HTR-8/SVneo (cell line): Measurements from ENCODE around the gene PSD2.

Experiments
- DNase-seq: peaks from one replicate; pipeline ENCODE4 v3.0.0; 2011; ENCODE audit warnings: low spot score, mixed read lengths; ENCODE audit not compliant: insufficient read length
- FAIRE-seq: peaks from 2 replicates; lab custom pipeline; 2011; peaks lifted over from hg19 to GRCh38; lab: Jason Lieb, UNC

PSD2 gene

DNA sequence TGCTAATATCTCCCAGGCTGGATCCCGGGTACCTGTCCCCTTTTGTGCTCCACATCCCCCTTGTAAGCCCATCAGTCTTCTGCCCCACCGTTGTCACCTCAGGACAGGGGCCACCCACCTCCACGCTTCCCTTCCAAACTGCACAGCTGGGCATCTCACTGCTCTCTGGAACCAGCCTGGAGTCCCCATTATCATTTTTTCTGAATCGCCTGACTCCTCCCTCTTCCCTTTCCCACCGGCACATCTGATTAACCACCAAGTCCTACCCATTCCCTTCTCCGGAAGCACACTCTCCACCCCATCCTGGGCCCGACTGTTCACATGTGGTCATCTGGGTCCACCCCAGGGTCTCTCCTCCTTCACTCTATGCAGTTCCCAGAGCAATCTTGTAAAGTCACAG, 53.9 kb downstream of the PSD2 start:
- DNase-seq (no peak), FAIRE-seq (no peak)

DNA sequence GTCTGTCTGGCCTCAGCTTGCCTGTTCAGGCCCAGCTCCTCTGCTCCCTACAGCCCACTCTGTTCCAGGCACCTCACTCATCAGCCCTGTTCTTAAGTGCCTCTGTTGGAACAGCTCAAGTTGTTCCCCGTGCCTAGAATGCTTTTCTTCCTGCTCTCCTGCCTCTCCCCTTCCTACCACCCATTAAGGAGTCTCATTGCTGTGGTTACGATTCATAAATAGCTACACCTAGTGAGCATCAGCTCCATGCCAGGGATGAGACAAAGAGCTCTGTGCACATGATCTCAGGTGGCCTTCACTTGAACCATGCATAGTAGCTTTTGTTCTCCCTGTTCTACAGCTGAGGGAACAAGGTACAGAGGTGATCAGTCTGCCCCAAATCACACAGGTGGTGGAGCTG, 54.3 kb downstream of the PSD2 start:
- FAIRE-seq (peak; percentile 16), DNase-seq (no peak)

DNA sequence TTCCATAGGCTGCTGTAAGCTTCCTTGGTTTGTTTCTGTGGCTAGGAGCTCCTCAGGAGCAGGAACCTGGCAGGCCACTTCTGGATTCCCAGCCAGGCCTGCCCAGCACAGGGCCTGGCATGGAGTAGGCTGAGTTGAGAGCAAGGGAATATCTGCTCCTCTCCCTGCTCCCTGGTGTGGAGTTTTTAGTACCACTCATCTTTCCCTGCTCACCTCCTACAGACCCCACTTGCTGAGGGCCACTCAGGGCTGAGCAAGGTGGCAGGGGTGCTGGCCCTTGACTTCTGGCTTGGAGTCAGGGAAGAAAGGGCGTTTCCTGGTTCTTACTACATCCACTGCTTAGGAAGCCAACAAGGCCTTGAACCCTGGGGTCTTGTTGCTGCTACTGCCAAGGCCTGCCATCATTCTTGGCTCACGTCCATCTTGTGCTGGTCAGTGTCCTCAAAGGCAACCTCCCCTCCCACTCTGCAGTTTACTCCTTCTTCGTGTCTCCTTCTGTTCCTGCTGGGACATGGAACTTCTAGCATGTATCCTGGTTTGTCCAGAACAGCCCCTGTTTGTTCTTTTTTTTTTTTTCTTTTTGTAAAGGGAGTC, 54.9 kb downstream of the PSD2 start:
- FAIRE-seq (no peak), DNase-seq (no peak)

DNA sequence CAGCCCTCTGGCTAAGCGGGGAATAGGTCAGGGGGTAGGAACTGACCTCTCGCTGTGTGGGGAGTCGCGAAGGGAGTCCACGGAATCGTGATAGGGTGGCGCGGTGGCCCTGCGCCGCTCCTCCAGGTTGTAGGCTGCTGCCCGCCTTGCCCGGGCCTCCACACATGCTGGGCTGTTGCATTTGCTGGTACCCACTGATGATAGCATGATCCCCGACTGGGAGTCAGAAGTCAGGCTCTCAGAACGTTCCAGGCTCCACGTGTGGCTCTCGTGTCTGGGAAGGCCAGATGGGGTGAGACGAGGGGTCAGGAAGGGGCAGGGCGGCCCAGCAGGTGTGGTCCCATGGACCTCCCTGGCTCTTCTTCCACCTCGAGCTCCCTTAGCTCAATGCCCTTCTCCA, 56.0 kb downstream of the PSD2 start:
- FAIRE-seq (no peak), DNase-seq (no peak)

DNA sequence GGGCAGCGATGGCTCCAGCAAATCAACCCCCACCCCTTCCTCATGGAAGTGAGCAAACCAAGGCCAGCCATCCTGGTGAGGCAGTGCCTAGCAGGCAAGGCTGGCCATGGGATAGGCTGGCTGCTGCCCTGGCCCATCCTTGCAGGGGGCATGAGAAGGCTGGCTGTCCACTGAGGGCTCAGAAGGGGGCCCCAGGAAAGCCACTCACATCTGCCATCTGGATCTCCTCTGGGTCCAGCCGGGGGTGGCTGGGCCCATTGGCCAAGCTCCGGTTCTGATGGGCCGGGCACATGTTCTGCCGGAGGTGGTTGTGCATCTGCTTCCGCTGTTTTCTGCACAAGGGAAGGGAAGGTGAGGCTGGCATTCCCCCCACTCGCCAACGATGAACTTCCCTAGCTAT, 57.1 kb downstream of the PSD2 start:
- FAIRE-seq = no peak
- no peak for DNase-seq

DNA sequence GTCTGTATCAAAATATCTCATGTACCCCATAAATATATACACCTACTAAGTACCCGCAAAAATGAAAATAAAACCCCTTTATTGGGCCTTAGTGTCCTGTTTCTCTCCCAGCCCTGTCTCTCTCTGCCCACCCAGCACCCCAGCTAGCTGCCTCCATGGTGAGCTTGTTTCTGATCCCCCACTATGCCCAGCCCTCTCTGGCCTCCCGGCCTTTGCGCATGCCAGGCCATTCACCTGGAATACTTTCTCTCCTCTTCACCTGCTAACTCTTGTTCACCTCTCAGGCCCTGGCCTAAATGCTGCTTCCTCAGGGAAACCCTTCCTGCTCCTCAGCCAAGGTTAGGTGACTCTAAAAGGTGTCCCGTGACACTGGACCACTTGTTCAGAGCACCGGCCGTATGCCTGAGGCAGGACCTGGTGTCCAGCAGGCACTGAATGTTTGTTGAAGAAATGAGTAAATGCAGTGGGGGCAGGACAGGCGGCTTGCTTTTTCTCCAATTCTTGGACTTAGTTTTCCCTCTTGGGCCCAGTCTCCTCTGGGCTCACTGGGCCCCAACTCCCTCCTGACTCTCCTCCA, 58.5 kb downstream of the PSD2 start:
- FAIRE-seq (no peak), DNase-seq (no peak)

DNA sequence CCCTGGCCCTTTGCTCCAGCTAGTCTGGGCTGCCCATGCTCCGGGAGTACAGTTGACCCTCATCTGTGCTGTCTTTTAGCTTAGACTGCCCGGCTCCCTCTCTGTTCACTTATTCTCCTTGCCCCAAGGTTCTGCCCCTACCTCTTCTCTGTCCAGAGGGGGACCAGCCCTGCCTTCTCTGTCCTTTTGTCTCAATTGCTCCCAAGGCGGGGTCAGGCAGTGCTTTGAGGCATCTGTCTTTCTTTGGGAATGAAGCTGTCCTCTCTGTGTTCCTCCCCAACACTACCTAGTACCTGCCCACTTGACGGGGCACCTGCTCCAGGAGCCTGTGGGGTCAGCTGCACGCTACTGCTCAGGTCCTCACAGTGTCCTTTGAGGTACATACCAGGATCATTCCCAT, 59.3 kb downstream of the PSD2 start:
- DNase-seq (no peak), FAIRE-seq (no peak)

DNA sequence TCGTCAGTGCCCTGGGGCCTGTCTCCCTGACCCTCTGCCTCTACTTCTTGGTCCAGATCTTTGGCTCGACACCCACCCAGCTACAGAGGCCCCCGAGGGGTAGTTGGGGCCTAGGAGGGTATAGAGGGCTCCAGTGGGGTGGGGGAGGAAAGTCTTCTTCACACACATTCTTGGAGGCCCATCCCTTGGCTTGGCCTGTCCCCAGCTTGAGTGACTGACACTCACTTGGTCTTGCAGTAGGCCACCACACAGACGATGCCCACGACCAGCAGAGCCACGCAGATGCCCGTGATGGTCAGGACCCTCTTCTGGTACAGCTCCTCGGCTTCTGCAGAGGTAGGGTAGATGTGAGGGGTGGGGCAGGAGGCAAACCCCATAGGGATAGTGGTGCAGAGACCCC, 59.8 kb downstream of the PSD2 start:
- FAIRE-seq = no peak

DNA sequence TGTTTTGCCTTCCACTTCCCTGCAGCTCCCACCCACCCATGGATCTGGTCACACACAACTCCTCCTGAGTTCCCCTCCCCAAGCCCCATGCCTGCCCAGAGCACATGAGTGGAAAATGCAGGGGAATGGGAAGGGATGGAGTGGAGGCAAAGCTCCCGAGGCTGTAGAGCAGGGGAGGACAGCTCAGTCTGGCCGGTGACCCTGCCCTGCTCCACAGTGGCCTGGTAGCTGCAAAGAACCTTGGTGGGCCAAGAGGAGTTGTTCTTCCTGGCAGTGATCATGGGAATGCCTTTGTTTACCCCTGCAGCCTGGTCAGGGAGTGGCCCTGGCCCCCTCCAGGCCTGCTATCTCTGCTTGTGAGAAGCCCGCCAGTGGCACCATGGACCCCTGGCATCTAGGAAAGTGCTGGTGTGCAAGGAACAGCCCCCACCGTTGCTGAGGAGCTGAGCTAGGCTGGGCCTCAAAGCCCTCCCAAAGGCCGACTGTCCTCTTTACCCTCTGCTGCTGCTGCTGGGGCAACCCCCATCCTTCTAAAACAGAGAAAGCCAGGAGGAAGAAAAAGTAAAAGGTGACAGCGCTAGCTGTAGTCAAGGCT, 60.4 kb downstream of the PSD2 start:
- FAIRE-seq (no peak), DNase-seq (no peak)

More for the DNA sequence above, 59.8 kb downstream of the PSD2 start:
- DNase-seq = no peak

DNA sequence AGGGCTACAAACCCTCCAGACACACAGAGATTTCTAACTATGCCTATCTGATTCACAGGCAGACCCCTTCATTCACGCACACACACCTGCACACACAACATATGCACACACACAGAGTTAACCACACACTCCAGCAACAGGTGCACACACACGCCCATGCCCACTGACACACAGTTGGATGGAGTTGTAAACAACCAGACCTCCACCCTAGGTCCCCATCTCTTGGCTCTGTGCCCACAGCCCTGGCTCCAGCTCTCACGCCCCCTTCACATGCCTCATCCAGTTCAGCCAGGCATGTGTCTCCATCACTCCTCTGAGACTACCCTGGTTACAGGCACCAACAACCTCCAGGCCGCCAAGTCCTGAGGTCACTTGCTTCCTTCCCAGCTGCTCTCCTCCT, 61.1 kb downstream of the PSD2 start:
- DNase-seq (no peak), FAIRE-seq (no peak)

DNA sequence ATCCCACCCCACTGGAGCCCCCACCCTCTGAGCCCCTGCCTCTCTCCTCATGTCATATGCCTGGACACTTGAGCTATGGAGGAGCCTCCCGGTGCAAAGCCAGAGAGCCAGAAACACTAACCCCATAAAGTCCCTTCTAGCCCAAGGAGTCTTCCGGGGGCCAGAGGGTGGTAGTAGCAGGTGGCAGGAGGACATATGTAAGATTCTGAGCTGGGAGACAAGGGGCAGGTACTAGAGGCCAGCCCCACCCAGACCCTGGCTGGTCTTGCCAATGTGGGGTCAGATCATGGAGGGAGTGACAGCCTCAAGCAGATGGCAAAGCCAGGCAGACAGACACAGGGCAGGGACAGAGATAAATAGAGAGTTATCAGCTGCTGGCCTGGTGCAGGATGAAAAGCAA, 63.4 kb downstream of the PSD2 start:
- DNase-seq (no peak), FAIRE-seq (no peak)

DNA sequence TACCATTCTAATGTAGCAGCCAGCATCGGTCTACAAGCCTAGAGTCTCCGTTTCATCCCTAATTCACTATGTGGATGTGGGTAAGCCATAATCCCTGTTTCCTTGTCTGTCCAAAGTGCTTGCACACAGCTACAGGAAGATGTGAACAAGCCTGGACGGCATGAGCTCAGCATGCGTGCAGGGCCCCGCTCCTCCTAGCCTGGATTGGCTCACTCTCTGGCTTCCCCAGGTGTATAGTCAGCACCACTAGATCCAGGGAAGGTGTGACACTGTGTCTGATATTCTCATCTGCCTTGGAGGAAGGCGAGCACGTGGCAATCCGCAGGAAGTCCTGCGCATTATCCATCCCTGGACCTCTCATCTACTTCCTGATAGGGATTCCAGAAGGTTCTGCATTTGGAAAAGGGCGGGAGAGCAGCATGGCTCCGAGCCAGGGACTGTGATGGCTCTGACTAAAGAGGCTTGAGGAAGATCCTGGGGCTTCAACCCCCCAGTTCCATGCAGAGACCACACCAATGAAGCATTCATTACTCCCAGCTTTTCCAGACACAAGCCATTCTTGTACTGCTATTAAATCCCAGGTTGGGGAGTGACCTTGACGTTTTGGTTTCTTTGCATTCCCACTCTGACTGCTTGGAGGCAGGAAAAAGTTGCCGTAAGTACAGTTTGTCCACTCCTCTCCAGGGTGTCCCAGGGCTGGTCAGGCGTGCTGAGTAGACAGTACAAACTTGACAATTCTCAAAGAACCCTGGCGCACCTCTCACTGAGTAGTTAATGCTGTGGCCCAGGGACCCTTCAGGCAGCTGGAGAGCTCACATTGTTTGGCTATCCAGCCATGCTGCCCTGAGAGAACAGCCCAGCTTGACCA, 65.6 kb downstream of the PSD2 start:
- no peak for FAIRE-seq
- no peak for DNase-seq

DNA sequence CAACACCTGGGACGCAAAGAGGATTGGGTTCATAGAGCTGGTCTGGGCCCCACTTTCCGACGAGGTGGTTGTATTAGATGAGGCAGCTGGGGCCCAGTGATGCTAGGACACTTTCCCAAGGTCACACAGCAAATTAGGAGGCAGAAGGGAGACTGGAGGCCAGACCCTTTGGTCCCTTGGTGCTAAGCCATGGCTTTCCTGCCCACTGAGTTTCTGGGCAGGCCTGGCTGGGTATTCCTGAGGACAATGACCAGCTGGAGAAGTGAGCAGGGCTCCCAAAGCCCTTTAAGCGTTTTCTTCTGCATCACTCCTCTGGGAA, 66.2 kb downstream of the PSD2 start:
- FAIRE-seq (no peak), DNase-seq (no peak)

DNA sequence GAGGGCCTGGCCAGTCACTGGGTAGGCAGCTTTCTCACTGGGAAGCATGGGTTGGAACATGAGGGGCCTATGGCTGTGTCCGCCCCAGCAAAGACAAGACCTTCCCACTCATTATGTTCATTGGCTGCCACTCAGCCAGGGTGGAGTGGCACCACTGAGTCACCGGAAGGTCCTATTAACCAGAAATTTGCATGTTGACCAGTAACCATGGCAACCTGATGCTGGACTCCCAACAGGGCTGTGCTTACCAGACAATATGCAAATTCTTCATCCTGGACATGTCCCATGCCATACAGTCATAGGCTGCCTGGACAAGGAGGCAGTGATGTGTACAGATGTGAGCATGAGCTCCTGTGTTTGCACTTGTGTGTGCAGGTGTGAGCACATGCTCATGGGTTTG, 66.7 kb downstream of the PSD2 start:
- no peak for DNase-seq
- peak; percentile 42 for FAIRE-seq

DNA sequence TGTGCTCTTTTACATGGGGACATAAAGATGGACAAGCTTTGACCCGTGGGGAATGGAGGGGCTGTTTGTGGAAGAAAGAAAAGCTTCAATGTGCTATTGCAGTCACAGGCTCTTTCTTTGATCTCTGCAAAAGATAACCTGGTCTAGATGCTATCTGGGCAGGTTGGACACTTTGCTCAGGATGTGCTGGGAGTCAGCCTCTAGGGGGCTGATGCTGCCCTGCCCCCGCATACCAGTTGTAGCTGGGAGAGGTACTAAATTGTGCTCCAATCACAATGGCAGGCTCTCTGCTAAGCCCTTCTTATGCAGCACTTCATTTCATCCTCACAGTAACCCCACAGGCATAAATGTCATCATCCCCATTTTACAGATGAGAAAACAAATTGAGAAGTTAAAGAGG, 67.2 kb downstream of the PSD2 start:
- FAIRE-seq = no peak
- DNase-seq = no peak

DNA sequence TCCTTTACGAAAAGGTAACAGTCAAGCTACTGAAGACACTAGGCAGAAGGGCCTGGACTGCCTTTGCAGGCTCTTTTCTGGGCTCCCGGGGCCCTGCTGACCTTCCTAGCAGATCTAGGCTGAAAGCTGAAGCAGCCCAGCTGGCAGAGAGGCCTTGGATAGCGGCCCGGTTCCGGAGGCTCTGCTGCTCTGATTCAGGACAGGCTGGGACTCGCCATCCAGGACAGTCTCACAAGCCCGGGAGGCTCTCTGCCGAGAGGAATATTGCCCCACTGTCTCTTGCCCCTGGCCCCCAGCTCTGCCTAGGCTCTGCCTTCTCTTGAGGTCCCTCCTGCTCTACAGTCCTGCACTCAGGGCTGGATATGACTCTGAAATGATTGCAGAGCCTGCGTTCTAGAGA, 67.8 kb downstream of the PSD2 start:
- no peak for DNase-seq

DNA sequence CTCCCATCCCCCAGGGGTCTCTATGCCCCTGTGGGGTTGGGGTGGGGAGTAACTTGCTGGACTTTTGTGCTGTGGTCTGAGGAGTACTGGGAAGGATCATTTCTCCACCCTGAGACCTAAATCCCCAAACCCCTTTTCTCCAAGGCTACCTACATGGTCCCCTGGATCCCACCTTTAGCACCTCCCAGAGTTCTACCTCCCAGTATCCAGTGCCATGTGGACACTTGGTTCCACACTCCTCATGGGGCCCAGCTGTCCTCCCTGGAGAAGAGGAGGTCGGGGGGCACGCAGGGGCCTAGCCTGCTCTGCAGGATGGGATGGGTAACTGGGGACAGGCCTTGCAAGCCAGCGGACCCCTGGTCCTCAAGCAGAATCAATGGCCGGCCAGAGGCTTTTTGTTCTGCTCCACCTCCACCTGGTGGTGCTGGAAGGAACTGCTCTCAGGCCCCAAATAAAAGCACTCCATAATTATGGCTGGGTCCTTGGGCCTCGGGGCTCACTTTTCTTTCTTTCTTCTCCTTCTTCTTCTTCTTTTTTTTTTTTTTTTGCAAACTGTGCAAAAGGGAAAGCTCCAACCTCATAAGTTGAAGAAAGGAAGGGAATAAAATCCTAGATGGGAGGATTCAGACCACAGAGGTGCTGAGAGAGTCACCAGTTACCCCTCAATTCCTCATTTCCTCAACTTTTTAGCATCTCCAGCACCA, 68.4 kb downstream of the PSD2 start:
- peak; percentile 72 for DNase-seq

More for the DNA sequence above, 67.8 kb downstream of the PSD2 start:
- FAIRE-seq = no peak

DNA sequence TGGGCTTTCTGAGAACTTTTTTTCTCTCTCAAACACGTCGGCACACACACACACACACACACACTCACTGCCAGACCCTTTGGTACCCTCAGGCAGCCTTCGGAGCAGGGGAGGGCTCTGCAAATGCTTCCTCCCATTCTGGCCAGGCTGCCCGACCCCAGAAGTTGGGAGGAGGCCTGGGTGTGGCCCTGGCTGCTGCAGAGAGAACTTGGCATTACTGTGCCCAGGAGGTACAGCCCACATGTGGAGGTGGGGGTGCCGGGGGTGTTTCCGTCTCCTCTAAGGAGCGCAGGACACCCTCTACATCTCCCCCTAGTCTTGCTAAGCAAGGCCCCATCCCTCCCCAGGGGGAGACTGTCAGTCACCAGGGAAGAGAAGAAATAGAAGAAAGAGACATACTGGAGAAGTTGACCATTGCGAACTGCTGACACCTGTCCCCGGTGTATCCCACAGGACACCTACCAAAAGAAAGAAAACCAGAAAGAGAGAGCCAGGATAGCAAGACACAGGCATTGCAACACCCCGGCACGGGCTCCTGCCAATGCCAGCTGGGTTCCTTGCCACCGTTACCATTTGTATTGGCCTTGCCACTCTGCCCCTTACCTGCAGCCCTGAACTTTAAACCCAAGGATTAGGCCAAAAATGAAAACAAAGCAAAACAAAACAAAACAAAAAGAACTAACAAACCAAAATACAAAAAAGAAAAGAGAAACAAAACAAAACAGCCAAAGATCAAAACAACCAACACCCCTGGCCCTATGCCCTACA, 69.3 kb downstream of the PSD2 start:
- no peak for DNase-seq
- no peak for FAIRE-seq

More for the DNA sequence above, 68.4 kb downstream of the PSD2 start:
- FAIRE-seq = no peak

DNA sequence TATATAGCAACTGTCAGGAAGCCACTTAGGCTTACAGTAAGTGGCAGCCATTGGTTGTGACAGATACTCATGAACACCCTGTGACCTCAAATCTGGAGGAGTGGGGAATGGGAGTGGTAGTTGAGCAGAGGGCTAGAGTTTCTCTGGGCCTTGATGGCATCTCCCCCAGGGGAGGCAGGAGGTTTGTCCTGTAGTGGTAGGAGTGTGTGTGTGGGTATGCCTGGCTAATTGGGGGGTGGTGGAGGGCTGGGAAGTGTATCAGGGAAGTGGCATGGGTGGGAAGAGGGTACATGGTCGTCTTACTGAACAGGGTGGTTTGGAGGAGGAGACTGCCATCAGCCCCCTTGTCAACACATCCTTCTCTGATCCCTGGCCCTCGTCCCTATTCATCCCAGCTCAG, 71.5 kb downstream of the PSD2 start:
- FAIRE-seq = peak; percentile 64
- DNase-seq = no peak

DNA sequence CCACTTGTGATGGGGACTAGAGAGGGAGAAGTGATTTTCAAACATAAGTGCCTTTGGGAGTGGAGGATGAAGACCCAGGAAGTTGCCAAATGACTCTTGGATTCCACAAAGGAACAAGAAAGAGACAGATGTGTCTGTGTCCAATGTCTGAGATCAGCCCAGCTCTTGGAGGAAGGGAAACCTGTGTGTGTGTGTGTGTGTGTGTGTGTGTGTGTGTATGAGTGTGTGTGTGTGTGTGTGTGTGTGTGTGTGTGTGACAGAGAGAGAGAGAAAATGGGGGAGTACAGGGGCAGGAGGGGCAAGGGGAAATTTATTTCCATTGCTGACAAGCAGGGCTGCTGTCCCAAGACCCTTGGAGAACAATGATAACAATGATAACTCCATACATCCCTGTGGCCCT, 72.0 kb downstream of the PSD2 start:
- DNase-seq (no peak), FAIRE-seq (no peak)
